OCI-LY7 (cell line): ENCODE data around the gene PARD3.

ENCODE experiments used
- EZH2phosphoT487 ChIP-seq: fragments of 200-600 bp; sonication (generic); IDR thresholded peaks from 2 replicates; pipeline ENCODE4 v1.6.1; 2018; ENCODE audit warnings: low read depth, borderline replicate concordance, mild to moderate bottlenecking, mixed run types, antibody characterized with exemption, low read length, moderate library complexity, mixed read lengths
- TF ChIP-seq, protein P1 (sequence below): fragments of 200-600 bp; sonication (generic); conservative IDR thresholded peaks from 2 replicates; pipeline ENCODE4 v1.5.1; 2014; ENCODE audit warnings: mild to moderate bottlenecking, antibody characterized with exemption, low read length, moderate library complexity, mixed read lengths

DNA sequence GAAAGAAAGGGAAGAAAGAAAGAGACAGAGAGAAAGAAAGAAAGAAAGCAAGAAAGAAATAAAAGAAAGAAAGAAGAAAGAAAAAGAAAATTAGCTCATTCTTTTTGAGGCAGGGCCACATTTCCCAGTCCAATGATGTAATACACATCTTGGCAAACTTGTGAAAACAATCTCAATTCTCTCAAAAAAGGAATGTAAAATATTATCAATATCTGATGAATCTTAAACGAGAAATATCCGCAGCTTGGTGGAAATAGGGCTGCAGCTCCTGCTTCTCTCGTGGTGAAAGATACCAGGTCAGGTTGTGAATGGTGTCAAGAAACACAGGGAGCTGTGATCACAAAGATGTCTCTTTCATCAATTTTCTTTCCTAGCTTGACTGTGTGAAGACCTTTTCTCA, 741.0 kb downstream of the PARD3 start:
- TF ChIP-seq, protein P1, sequence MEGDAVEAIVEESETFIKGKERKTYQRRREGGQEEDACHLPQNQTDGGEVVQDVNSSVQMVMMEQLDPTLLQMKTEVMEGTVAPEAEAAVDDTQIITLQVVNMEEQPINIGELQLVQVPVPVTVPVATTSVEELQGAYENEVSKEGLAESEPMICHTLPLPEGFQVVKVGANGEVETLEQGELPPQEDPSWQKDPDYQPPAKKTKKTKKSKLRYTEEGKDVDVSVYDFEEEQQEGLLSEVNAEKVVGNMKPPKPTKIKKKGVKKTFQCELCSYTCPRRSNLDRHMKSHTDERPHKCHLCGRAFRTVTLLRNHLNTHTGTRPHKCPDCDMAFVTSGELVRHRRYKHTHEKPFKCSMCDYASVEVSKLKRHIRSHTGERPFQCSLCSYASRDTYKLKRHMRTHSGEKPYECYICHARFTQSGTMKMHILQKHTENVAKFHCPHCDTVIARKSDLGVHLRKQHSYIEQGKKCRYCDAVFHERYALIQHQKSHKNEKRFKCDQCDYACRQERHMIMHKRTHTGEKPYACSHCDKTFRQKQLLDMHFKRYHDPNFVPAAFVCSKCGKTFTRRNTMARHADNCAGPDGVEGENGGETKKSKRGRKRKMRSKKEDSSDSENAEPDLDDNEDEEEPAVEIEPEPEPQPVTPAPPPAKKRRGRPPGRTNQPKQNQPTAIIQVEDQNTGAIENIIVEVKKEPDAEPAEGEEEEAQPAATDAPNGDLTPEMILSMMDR, result no peak
- TF ChIP-seq EZH2phosphoT487, result no peak
